Right cardiac atrium (tissue), 5 donors: ENCODE data around the gene VDR. TPM values are rescaled to one million over a fixed set of nuclear protein-coding genes. Genes with fewer than 3 reads are reported as not detected.
"Not testable (repeated sequence)": the region's sequence is repeated elsewhere in the genome, so short reads cannot be mapped to it uniquely, and the experiment has no call there.

Experiments used
- ATAC-seq, 2 donors: fragments of 200-7000 bp; cut with Tn5 transposase; one replicate each; pipeline versions ENCODE4 v1.8.0 to v1.9.1; 2020; ENCODE audit warnings: moderate library complexity in 2 of 2, mild to moderate bottlenecking in 1 of 2
- DNase-seq, 3 donors: peaks; one replicate each; pipeline ENCODE4 v3.0.0-alpha.2; 2020
- H3K27ac ChIP-seq: one replicate; pipeline ENCODE4 v1.5.1; 2013; ENCODE audit warnings: mild to moderate bottlenecking, low read length, control low read depth, moderate library complexity
- H3K27me3 ChIP-seq: one replicate; pipeline ENCODE4 v1.6.1; 2013; ENCODE audit not compliant: control insufficient read depth, insufficient read depth
- H3K4me1 ChIP-seq: one replicate; pipeline ENCODE4 v1.6.1; 2013; ENCODE audit warnings: low read length; ENCODE audit not compliant: control insufficient read depth, insufficient read depth
- H3K4me3 ChIP-seq: one replicate; pipeline ENCODE4 v1.5.1; 2013; ENCODE audit warnings: low read length, control low read depth
- H3K9me3 ChIP-seq: one replicate; pipeline ENCODE4 v1.6.1; 2013; ENCODE audit warnings: low read length; ENCODE audit not compliant: control insufficient read depth
- whole genome bisulfite sequencing: extraction: QIAGEN DNeasy Blood & Tissue Kit; methylation state at CpG from one replicate; pipeline ENCODE4 v1.1.7; 2013; 5-methylcytosine and 5-hydroxymethylcytosine counted together
- intact Hi-C, 4 donors: fragments of 100-400 bp; cut with DNase I; formaldehyde crosslinking; loops; one replicate each; pipeline versions ENCODE4 v1.11.0 to v1.14.0; 2022 to 2023
- polyA plus RNA-seq: library from polyadenylated mRNA; stranded (reverse); fragments of 200-250 nt; gene quantifications from one replicate; pipeline ENCODE4 v1.2.3, GENCODE V29; 2013
- total RNA-seq, 4 donors: library from RNA; stranded (reverse); fragmentation: NEBNext Ultra II Directional; extraction: Animal tissue kit (Norgen Biotek cat#: 25700); gene quantifications; one replicate each; pipeline ENCODE4 v1.2.1, GENCODE V29; 2021
- donor health status: healthy with polysubstance abuse.
- donor health status: DM: no; HTN: yes; CAD: no.
- donor health status: DM: no; HTN: no; CAD: no.
- donor health status: DM: no; HTN: yes; CAD: no; lungs with severe emphysema.
- donor health status: DM: yes; HTN: yes; CAD: no.

Gene VDR
- total and polyA plus RNA-seq, 5 donors: 0.27 to 3.0 (median 0.97) TPM

DNA sequence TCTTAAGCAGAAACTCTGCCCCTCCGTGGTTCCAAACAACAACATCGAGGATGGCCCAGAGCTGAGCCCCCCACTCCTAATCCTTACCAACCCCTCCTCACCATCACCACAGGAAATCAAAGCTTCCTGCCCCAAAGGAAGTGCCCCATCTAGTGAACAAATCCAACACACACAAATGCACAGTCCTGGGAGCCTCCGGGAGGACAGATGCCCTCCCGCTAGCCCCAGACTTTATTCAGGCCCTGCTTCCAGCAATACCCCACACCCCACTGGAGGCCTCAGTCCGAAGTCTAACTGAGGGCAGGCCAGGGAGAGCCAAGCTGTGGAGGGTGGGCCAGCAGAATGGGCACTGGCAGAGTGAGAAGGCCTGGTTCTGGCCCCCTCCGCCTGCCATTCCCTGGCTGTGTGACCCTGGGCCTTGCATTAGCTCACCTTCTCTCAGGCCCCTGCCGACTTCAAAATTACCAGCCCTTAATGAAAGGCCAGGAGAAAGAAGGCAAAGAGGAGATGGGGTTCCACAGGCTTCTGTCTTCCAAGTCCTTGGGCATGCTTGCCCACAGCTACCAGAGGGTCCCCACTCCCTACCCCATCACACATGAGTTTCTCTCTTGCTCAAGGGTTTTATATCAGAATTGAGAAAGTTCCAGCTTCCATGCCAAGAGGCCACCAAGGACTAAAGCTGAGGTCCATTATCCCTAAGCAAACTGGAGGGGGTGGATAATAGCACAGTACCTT is 87.4 kb downstream of the VDR start:
- Histone ChIP-seq H3K27me3 (no peaks in the 10 kb centered on the region), H3K4me1 (peaks cover 46% of the 10 kb centered on the region), H3K27ac (peak overlapping the region; percentile 87), H3K4me3 (peak overlapping the region; percentile 94), H3K9me3 (no peaks in the 10 kb centered on the region)
- peak in 2 of 3 donors; percentile 49 to 62 for DNase-seq
- intact Hi-C loops: no loop called here
- WGBS: 22% methylated on average over 7 of the region's 7 CpGs
- ATAC-seq: no peak

GRCh38 chr12:47816403-47817271 is 88.2 kb downstream of the VDR start:
- peaks cover 40% of the 10 kb centered on the region for H3K4me1 ChIP-seq
- H3K27ac ChIP-seq: peak overlapping the region; percentile 87
- peak overlapping the region; percentile 94 for H3K4me3 ChIP-seq
- peak in 1 of 2 donors; percentile 1 for ATAC-seq
- H3K9me3 ChIP-seq: no peaks in the 10 kb centered on the region
- WGBS: 15% methylated on average over 12 of the region's 12 CpGs
- no peaks in the 10 kb centered on the region for H3K27me3 ChIP-seq
- DNase-seq: peak in 2 of 3 donors; percentile 68 to 75
- intact Hi-C loops: no loop called here

DNA sequence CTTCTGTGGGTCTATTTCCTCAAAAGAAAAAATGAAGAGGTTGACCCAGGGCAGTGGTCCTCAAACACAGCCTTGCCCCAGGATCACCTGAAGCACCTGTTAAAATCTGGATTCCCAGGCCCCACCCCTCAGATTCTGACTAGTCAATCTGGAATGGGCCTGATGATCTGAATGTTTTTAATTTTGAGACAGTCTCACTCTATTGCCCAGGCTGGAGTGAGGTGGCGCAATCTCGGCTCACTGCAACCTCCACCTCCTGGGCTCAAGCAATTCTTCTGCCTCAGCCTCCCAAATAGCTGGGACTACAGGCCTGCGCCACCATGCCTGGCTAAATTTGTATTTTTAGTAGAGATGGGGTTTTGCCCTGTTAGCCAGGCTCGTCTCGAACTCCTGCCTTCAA is 89.3 kb downstream of the VDR start:
- H3K9me3 ChIP-seq, intact Hi-C loops, H3K4me3 ChIP-seq, ATAC-seq, H3K27me3 ChIP-seq: not testable (repeated sequence)
- DNase-seq: peak in 2 of 3 donors; percentile 17 to 29
- Histone ChIP-seq H3K4me1 (peaks cover 39% of the 10 kb centered on the region), H3K27ac (peak overlapping the region; percentile 98)
- WGBS: 81% methylated on average over 5 of the region's 5 CpGs

DNA sequence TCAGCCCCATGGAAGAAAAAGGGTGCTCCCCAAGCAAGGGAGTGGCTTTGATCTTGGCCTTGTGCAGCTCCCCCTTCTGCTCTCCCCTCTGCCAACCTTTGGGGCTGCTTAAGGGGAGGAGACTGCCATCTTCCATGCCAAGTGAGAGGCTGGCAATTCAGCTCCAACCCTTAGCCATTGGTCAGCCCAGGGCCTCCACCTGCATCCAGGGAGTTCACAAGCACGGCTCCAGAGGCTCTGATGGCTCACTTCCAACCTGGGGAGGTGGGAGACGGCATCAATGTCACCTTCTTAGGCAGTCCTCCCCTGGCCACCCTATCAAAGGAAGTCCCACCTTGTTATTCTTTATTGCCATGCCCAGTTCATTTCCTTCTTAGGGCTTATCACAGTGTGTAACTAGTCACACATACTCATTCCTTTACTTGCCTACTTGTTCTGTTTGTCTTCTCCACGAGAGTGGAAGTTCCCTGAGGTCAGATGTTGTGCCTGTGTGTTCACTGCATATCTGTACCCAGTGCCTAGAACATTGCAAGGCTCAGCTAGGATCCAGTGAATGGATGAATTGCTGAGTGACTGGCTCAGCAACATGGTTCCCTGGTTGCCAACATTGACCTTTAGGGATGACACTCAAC is 90.1 kb downstream of the VDR start:
- H3K9me3 ChIP-seq: no peaks in the 10 kb centered on the region
- intact Hi-C loops: no loop called here

GRCh38 chr12:47813511-47814196 is 91.1 kb downstream of the VDR start:
- peak in 2 of 3 donors; percentile 69 to 76 for DNase-seq
- Histone ChIP-seq H3K9me3 (no peaks in the 10 kb centered on the region), H3K27ac (peak overlapping the region; percentile 98), H3K4me1 (peaks cover 48% of the 10 kb centered on the region), H3K27me3 (no peaks in the 10 kb centered on the region), H3K4me3 (peak overlapping the region; percentile 44)
- peak; percentile 3 to 6 for ATAC-seq
- WGBS: 31% methylated on average over 9 of the region's 9 CpGs
- intact Hi-C loops: no loop called here

More for the DNA sequence above, 90.1 kb downstream of the VDR start:
- Histone ChIP-seq H3K4me1 (peaks cover 42% of the 10 kb centered on the region), H3K4me3 (no peak overlapping the region), H3K27ac (peak overlapping the region; percentile 98), H3K27me3 (no peaks in the 10 kb centered on the region)
- ATAC-seq (no peak), DNase-seq (peak in 2 of 3 donors; percentile 47 to 54)
- 42% methylated on average over 3 of the region's 3 CpGs for WGBS

DNA sequence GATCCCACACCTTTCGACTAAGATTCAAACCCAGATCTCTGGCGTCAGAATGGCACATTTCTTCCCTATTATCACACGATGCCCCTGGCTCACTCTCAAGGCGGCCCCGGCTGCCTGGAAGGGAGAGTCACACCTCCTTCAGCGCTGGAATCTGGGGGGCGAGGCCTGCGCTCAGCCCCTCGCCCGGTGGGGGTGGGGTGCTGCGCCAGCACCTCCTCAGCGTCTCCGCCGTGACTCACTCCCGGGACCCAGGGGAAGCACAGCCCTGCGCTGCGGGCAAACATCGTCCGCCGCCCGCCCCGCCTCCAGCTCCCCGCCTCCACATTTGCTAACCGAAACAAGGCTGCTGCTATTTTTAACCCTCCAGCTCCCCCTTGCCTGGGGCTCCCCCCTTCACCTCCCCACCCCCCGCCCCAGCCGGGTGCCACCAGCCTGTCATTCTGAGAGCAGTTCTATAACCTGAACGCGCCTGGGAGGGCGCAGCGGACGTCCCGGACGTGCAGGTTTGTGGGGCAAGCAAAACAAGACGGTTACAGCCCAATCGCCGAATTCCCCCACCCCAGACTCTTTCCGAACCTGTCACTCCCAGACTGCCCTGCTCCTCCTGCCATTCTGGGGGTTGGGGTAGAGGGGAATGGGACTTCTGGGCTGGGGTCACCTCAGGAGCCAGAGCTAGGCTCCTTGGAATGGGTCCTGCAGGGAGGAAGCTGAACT is 91.8 kb downstream of the VDR start:
- ATAC-seq (peak; percentile 78 to 85), DNase-seq (peak; percentile 94 to 96 (median 95))
- Histone ChIP-seq H3K4me3 (peak overlapping the region; percentile 44), H3K4me1 (peaks cover 53% of the 10 kb centered on the region), H3K9me3 (no peaks in the 10 kb centered on the region), H3K27me3 (no peaks in the 10 kb centered on the region), H3K27ac (peak overlapping the region; percentile 100)
- intact Hi-C loops: no loop called here
- under 1% methylated on average over 37 of the region's 37 CpGs for WGBS

GRCh38 chr12:47811581-47812484 is 93.0 kb downstream of the VDR start:
- H3K4me3 ChIP-seq: no peak overlapping the region
- H3K9me3 ChIP-seq: no peaks in the 10 kb centered on the region
- H3K4me1 ChIP-seq: peaks cover 56% of the 10 kb centered on the region
- DNase-seq (peak; percentile 85 to 91 (median 90)), ATAC-seq (peak; percentile 78)
- WGBS: 22% methylated on average over 14 of the region's 14 CpGs
- H3K27me3 ChIP-seq: no peaks in the 10 kb centered on the region
- intact Hi-C loops: no loop called here
- peak overlapping the region; percentile 61 for H3K27ac ChIP-seq

DNA sequence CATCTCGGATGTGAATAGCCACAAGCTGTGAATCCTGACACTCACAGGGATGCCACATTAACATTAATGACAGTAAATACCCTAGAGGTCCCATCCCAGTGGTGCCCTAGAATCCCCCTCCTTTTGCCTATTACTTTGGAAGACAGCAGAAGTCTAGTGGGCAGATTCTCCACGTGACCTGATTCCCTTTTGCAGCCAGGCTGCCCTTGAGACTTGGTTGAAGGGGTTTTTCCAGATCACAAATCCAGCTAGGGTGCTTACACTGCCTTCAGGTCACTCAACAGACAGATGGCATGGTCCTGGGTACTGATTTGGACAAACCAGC is 93.8 kb downstream of the VDR start:
- 20% methylated on average over 2 of the region's 2 CpGs for WGBS
- intact Hi-C loops: no loop called here
- H3K4me3 ChIP-seq: no peak overlapping the region
- H3K9me3 ChIP-seq: no peaks in the 10 kb centered on the region
- H3K27ac ChIP-seq: peak overlapping the region; percentile 72
- DNase-seq: peak in 1 of 3 donors; percentile 35
- peaks cover 56% of the 10 kb centered on the region for H3K4me1 ChIP-seq
- no peak for ATAC-seq
- no peaks in the 10 kb centered on the region for H3K27me3 ChIP-seq

GRCh38 chr12:47809518-47809917 is 95.3 kb downstream of the VDR start:
- ATAC-seq, intact Hi-C loops, H3K27me3 ChIP-seq, H3K27ac ChIP-seq, H3K4me3 ChIP-seq, H3K9me3 ChIP-seq: not testable (repeated sequence)
- H3K4me1 ChIP-seq: peaks cover 60% of the 10 kb centered on the region
- WGBS: 84% methylated on average over 9 of the region's 9 CpGs
- DNase-seq: peak in 1 of 3 donors; percentile 33
